GM21528 (cell line): Measurements from ENCODE around the gene DDI2.
"Not testable (repeated sequence)": the region's sequence is repeated elsewhere in the genome, so short reads cannot be mapped to it uniquely, and the experiment has no call there.

Source experiments
- ATAC-seq: cut with Tn5 transposase; IDR thresholded peaks from one replicate; pipeline ENCODE4 v1.9.1; 2021; ENCODE audit warnings: mild to moderate bottlenecking, moderate library complexity; ENCODE audit not compliant: unreplicated experiment, low FRiP score

The DDI2 gene

DNA sequence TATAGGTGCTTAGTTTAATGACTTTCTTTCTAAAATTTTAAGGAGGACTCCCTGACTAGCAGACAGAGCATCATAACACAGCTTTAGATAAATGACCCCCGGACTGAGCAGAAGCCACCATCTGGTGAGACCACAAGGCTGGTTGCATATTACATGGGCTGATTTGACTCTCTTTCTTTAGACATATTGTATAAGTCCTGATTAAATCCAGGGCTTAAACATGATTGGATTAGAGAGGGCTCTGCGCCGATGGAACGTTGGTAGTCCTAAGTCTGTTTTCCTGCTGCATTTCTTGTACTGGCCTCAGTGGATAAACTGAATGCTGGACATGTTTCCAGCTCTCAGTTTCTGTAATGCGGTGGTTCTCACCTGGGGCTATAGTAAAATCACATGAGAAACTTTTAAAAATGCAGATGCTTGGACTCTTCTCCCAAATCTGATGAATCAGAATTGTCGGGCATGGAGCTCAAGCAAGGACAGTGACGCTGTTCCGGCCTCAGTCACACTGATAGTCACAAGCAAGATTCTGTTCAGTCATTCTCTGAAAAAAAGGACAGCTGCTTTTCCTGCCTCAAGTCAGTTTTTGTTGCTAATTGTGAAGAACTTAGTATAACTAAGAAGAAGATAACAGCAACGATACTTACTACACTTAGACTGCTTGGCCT lies 16.6 kb downstream of the DDI2 start:
- no peak for ATAC-seq

DNA sequence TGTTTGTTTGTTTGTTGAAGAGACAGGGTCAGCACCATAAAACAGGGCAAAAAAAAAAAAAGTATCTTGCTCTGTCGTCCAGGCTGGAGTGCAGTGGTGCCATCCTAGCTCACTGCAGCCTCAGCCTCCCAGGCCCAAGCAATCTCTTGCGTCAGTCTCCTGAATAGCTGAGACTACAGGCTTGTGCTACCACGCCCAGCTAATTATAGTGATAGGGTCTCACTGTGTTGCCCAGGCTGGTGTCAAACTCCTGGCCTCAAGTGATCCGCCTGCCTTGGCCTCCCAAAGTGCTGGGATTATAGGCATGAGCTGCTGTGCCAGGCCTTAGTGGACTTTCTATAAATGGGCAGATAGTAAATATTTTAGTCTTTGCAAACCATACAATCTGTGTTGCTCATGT lies 19.2 kb downstream of the DDI2 start:
- no peak for ATAC-seq

DNA sequence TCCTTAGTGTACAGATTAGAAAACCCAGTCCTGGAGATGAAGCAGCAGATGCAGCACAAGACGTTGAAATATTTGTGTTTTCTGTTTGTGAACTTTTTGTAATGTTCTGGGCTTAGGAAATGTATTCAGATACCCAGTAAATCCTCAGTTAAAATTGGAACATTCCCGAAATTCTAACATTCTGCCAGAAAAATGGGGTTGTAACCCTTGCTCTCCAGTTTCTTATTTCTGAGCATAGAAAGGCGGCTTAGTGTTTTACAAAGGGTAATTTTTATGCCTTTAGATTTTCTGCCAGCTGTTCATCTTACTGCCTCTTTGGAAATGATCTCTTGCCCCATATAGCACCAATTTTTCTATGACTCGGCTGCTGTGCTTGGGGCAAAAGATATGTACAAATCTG lies 20.6 kb downstream of the DDI2 start:
- no peak for ATAC-seq

DNA sequence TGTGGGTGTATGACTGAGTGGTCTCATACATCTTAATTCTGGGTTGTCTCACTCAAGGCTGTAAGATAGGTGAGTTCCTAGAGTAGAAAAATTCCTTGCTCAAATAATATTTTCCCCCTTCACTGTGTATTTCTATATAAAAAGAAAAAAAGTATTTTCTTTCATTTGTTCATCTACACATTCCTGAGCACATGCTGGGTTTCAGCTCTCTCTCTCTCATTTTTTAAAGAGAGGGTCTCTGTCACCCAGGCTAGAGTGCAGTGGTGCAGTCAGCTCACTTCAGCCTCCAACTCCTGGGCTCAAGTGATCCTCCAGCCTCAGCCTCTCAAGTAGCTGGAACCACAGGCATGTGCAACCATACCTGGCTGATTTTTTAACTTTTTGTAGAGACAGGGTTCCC lies 22.0 kb downstream of the DDI2 start:
- no peak for ATAC-seq

DNA sequence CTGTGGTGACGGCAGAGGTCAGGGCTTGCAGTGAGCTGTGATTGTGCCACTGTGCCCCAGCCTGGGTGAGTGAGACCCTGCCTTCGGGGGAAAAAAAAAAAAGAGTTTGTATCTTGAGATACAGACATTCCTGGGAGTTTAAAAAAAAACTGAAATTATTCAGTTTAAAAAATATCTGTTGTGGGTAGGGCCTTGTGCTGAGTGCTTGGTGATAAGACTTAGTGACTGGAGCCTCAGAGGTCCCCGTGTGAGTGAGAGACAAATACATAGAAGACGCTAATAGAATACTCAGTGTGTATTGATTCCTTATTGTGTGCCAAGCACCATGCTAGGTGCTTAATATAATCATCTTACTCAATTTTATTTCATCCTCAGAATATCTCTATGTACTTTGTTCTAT lies 22.7 kb downstream of the DDI2 start:
- ATAC-seq, result no peak

DNA sequence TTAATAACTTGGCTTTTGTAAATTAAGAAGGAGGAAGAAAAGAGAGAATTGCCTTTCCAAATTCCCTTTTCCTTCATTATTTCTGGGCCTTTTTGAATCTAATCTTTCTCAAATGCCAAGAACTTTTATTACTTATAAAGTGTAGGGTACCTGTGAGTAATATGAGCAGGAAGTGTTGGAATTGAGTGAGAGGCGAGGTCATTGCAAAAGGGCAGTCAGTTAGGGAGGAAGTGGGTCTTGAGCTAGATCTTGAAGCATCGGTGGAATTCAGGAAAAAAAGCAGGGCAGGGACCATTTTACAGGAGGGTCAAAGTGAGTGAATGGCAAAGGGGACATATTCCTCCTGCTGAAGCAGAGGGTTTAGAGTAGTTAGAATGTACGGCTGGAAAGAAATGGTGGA lies 23.4 kb downstream of the DDI2 start:
- no peak for ATAC-seq

DNA sequence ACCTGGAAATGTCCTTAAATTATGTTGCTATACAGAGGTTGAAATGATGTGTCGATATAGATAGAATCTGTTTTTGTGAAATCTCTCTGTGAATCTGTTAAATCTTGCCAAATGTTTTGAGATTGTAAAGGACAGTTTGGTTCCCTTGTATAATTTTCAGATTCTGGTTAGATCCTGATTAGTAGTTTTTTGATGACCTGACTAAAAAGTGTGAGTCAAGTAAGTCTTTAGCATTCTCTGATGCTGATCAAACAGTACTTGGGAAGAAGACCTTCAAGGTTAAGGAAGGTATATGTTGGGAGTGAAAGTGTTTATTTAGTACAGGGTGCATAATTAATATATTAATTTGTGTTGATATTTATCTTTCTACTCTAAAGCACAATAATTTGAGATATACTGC lies 32.7 kb downstream of the DDI2 start:
- ATAC-seq, result no peak

DNA sequence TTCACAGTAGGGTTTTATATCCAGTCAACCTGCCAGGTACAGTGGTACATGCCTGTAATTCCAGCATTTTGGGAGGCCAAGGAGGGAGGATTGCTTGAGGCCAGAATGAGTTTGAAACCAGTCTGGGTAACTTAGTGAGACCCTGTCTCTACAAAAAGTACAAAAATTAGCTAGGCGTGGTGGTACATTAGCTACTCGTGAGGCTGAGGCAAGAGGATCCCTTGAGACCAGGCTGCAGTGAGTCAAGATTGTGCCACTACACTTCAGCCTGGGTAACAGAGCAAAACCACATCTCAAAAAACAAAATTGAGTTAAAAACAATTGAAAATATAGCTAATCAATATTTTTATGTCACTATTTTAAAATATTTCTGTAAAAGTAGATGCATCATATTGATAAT lies 33.2 kb downstream of the DDI2 start:
- no peak for ATAC-seq

DNA sequence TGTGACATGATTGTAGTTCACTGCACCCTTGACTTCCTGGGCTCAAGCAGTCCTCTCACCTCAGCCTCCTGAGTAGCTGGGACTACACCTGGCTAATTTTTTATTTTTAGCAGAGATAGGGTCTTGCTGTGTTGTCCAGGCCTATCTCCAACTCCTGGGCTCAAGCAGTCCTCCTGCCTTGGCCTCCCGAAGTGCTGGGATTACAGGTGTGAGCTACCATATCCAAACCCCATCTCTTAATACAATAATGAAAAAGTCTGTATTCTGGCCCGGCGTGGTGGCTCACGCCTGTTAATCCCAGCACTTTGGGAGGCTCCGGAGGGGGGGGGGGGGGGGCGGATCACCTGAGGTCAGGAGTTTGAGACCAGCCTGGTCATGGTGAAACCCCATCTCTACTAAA lies 34.9 kb downstream of the DDI2 start:
- not testable (repeated sequence) for ATAC-seq

DNA sequence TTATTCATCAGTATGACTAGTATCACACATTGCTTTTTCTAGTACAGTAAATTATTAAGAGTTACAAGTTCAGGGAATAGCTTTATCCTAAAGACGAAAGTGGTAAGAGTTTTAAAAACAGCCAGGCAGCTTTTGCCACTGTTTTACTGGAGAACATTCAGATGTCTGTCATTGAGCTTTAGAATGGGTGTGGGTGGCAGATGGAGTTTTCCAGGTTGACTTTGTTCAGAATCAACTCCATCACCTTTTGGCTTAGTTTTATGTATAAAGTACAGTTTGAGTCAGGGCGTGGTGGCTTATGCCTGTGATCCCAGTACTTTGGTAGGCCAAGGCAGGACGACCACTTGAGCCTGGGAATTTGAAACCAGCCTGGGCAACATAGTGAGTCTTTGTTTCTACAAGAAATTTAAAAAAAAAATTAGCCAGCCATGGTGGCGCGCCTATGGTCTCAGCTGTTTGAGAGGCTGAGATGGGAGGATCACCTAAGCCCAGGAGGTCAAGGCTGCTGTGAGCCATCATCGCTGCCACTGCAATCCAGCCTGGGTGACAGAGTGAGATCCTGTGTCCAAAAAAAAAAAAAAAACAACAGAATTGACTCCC lies 36.9 kb downstream of the DDI2 start:
- ATAC-seq, result no peak

DNA sequence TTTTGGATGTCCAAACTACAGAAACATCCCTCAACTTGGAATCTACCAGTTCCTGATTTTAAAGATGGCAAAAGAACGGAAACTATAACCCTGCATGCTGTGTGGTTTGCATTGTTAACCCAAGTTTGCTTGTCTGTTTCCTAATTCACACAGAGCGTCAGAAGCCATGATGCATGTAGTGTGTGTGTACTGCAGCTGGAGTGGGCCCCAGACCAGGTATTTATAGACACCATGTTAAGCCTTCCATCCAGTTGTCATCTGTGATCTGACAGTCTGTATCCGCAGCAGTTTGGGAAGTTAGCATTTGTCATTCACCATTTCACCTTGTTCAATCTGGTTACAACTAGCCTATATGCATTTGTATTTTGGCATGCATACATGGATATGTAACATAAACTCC lies 39.2 kb downstream of the DDI2 start:
- ATAC-seq, result no peak

DNA sequence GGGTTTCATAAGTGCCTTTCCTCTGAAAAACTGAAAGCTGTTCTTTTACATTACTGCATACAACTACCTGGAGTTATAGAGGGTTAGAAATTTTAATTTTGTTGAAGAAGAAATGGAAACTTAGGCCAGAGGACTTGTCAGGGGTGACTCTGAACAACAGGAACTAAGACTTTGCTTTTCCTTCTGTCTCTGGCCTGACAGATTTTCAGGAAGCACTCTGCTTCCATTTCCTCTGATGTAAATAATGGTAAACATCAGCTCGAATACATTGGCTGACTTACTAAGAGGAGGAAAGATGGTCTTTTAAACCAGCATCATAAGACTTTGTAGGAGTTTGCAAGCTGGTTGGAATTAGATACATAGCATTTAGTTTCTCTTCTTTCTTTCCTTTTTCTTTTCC lies 39.8 kb downstream of the DDI2 start:
- no peak for ATAC-seq

DNA sequence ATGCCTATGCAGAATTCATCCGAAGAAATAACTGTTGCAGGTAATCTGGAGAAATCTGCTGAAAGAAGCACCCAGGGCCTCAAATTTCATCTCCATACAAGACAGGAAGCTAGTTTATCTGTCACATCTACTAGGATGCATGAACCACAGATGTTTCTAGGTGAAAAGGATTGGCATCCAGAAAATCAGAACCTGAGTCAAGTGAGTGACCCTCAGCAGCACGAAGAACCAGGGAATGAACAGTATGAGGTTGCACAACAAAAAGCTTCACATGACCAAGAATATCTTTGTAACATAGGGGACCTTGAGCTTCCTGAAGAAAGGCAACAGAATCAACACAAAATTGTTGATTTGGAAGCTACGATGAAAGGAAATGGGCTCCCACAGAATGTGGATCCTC lies 42.9 kb downstream of the DDI2 start:
- no peak for ATAC-seq

DNA sequence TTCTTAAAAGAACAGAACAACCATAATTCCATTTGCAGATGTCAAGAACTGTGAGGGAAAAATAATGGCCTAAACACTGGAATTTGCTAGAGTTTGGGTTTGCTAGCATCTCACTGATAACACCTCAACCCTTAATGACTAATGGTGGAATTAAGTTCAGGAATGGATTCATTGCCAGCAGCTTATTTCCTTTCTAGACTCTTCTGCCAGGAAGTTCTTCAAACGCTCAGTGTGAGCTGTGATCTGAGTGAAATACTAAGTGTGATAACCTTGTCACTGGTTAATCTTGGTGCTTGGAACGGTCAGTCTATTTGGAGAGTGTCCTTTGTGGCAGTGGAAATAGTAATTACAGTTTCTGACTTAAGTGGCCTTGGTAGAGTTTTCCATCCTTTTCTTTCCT lies 45.2 kb downstream of the DDI2 start:
- no peak for ATAC-seq

DNA sequence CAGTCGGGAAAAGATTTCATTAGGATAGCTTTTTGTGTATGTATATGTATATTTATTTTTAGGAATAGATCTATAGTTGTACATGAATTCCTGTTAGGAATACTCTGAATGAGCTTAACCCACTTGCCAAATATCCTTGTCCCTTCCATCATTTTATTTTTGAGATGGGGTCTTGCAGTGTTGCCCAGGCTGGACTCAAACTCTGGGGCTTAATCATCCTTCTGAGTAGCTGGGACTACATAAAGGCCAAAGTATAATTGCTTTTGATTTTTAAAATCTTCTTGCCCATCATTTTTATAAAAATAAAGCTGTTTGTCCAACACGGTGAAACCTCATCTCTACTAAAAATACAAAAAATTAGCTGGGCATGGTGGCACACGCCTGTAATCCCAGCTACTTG lies 46.7 kb downstream of the DDI2 start:
- no peak for ATAC-seq

DNA sequence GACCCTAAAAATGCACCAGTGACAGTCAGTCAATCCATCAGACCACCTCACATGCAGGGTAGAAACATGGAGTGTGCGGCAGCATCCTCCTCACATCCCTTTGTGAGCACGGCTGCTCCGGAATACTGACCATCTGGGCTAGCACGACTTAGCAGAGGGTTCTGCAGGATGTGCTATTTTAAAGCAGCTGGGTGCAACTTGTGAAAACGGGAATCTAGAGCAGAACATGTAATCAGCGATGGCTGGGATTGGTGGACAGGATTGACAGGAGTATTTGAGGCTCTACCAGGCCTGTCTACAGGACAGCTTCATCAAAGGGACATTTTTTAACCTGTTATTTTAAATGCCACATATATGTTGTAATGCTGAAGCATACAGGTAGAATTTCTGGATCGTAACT lies 50.1 kb downstream of the DDI2 start:
- no peak for ATAC-seq

DNA sequence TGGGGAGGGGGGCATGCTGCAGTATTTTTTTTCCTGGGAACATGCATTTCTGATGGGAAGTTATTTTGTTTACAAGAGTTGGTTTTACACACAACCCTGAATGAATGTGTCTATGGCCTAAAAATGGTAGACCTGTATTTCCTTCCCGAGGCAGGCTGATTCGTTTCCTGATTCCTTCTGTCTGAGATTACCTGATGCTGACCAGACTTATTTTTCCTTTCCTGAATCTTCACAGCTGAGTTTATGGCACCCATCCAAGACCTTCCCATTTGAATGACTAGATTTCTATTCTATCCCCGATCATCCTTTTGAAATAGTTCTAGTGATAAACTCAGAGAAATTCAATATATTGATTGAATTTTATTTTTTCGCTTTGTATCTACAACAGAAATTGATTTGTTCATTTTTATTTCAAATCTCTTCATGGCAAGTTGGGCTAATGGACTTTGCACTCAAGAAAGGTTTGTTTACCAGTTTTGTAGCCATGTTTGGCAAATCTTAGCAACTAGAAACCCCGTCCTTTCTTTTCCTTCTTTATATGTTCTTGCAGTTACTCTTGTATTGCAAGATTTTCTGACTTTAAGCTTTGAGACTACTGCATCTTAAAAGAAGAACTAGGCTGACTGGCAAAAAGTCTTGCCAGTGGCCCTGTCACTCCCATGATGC lies 51.0 kb downstream of the DDI2 start:
- ATAC-seq, result no peak

DNA sequence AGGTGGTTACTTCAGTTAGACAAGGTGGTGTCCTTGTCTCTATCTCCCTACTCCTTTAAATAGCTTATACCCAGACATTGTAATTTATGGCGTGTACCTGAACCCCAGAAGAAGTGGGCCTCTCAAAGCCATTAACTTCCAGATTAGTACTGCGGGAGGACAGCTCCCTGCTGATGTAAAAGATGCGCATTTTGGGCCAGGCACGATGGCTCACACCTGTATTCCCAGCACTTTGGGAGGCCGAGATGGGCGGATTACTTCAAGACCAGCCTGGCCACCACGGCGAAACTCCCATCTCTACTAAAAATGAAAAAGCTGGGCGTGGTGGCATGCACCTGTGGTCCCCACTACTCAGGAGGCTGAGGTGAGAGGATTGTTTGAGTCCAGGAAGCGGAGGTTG lies 51.8 kb downstream of the DDI2 start:
- no peak for ATAC-seq

DNA sequence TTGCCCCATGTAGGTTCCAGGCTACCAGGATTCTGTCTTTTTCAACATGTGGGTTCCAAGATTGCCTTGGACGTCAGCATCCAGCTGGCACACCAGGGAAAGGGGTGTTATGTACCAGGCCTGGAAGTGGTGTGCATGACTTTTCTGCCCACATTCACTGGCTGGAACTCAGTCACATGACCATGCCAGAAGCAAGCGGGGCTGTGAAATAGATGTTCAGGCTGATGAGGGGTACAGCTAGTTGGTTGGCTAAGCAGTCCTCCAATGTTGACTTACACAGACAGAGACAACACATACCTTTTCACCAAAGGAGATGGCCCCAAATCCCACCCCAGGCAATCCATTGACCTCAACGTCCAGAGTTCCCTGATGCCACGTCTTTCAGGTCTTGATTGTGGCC lies 52.6 kb downstream of the DDI2 start:
- ATAC-seq, result no peak

DNA sequence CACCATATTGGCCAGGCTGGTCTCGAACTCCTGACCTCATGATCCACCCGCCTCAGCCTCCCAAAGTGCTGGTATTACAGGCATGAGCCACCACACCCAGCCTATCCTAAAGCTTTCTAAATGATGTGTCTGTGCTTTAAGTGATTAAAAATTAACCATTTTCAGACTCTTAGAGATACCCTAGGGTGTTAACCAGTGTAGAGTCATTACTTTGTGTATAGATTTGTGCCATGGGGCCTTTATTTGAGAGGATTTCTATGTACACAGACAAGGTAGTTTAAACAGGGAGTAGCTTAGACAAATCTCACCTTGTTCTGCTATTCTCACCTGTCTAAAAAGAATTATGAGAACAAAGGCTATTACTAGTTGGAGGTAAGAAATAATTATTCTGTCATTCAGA lies 54.2 kb downstream of the DDI2 start:
- no peak for ATAC-seq

DNA sequence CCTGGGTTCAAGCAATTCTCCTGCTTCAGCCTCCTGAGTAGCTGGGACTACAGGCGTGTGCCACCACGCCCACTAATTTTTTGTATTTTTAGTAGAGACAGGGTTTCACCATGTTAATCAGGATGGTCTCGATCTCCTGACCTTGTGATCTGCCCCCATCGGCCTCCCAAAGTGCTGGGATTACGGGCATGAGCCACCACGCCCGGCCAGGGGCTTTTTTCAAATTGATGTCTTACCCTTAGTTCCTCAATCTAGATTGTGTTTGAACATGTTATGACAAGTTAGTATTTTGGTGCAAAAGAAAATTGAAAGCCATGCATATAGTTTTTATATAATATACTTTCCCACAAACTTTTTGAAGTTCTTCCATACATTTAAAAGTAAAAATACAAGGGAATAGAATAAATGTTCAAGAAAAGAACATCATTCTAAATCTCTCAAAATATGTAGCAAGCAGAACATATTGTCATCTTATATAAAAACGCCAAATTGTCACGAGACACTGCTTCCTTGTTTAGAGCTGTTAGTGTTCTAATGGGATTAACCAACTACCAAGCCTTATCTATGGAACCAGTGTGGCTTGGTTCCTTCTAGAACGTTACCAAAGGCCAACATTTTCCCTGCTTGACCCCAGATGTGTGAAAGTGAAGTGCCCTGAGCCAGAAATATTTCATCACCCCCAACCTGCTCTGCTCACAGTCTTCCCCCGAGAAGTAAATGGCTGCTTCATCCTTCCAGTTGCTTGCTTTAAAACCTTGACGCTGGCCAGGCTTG lies 57.3 kb downstream of the DDI2 start:
- ATAC-seq, result no peak

DNA sequence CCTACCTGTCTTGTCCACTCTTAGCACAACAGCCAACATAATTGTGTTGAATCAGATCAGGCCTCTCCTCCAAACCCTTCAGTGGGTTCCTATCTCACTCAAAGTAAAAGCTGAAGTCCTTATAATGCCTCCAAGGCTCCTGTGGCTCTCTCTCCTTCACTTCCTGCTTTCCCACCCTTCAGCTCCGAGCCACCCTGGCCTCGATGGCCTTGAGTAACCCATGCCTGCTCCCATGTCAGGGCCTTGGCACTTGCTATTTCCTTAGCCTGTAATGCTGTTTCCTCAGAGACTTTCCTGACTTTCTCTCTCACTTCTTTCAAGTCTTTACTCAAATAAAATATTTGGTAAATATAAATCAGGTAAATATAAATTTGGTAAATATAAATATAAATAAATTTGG lies 58.8 kb downstream of the DDI2 start:
- no peak for ATAC-seq
